Measurements from ENCODE around the gene HERC6.
"Not testable (repeated sequence)": the region's sequence is repeated elsewhere in the genome, so short reads cannot be mapped to it uniquely, and the experiment has no call there.

- not testable (repeated sequence) for TF ChIP-seq POLR2A (IDR thresholded peaks at IDR 0.05)
- TF ChIP-seq, protein P1, sequence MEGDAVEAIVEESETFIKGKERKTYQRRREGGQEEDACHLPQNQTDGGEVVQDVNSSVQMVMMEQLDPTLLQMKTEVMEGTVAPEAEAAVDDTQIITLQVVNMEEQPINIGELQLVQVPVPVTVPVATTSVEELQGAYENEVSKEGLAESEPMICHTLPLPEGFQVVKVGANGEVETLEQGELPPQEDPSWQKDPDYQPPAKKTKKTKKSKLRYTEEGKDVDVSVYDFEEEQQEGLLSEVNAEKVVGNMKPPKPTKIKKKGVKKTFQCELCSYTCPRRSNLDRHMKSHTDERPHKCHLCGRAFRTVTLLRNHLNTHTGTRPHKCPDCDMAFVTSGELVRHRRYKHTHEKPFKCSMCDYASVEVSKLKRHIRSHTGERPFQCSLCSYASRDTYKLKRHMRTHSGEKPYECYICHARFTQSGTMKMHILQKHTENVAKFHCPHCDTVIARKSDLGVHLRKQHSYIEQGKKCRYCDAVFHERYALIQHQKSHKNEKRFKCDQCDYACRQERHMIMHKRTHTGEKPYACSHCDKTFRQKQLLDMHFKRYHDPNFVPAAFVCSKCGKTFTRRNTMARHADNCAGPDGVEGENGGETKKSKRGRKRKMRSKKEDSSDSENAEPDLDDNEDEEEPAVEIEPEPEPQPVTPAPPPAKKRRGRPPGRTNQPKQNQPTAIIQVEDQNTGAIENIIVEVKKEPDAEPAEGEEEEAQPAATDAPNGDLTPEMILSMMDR (IDR thresholded peaks at IDR 0.05), result not testable (repeated sequence)
Measured at GRCh38 chr4:88369180-88369812, 9.4 kb upstream of the HERC6 start.
